Nephron (organoid): ENCODE data around the gene DENND1A.

Experiments used
- H3K27ac Mint-ChIP-seq, 3 experiments: 2 replicates each; pipeline ENCODE4 v1.8.0; 2020; ENCODE audit warnings: mixed read lengths in 3 of 3, mild to moderate bottlenecking in 2 of 3, moderate library complexity in 1 of 3
- H3K27me3 Mint-ChIP-seq: 2 replicates; pipeline ENCODE4 v1.8.0; 2021; ENCODE audit warnings: low read depth, mild to moderate bottlenecking, moderate library complexity, mixed read lengths
- H3K36me3 Mint-ChIP-seq: 2 replicates; pipeline ENCODE4 v1.8.0; 2020; ENCODE audit warnings: low read depth, mixed read lengths
- H3K4me1 Mint-ChIP-seq: 2 replicates; pipeline ENCODE4 v1.8.0; 2020; ENCODE audit warnings: mixed read lengths
- H3K4me3 Mint-ChIP-seq, 3 experiments: 2 replicates each; pipeline ENCODE4 v1.8.0; 2020; ENCODE audit warnings: mild to moderate bottlenecking in 3 of 3, mixed read lengths in 3 of 3, moderate library complexity in 2 of 3
- H3K9me3 Mint-ChIP-seq: 2 replicates; pipeline ENCODE4 v1.8.0; 2020; ENCODE audit warnings: mixed read lengths
- TF ChIP-seq, protein P1 (sequence below), 3 experiments: fragments of 200-600 bp; sonication (generic); IDR thresholded peaks; one replicate each; pipeline ENCODE4 v1.5.0; 2021; ENCODE audit warnings: antibody characterized with exemption in 3 of 3; ENCODE audit not compliant: unreplicated experiment in 3 of 3

The DENND1A gene

DNA sequence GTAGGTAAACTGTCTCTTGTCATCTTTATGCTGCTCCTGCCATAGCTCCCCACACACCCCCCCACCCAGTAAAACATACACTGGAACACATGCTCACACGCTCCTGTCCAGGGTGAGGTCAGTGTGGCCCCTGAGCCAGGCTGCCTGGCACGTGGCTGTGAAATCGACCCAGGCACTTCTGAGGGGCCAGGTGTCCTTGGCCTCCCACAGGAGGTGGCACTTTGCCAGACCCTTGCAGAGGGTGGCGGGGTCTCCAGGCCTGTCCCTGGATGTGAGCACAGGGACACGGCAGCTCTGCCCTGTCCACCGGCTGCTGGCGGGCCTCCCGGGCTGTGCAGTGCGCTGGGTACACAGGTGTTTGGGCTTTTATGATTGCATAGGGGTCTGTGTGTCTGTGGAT is 583.9 kb downstream of the DENND1A start:
- H3K4me3 Mint-ChIP-seq: no peak overlapping the region

DNA sequence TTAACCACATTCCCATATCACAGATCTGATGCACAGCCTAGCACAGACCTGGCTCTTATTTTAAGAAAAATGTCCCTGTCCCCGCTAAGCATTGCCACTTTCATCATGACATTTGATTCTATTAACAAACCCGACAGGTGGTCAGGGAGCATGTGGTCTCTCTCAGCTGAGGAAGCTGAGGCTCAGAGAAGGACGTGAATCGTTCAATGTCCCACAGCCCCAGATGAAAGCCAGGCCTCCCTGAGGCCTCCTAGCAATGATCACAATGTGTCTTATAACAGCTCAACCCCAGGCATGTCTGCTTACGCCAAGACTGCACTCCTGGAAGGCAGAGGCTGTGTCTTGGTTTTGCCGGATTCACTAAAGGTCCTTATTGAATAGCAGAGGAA is 584.4 kb downstream of the DENND1A start:
- peaks cover 23% of the 10 kb centered on the region for H3K4me1 Mint-ChIP-seq
- TF ChIP-seq, protein P1, sequence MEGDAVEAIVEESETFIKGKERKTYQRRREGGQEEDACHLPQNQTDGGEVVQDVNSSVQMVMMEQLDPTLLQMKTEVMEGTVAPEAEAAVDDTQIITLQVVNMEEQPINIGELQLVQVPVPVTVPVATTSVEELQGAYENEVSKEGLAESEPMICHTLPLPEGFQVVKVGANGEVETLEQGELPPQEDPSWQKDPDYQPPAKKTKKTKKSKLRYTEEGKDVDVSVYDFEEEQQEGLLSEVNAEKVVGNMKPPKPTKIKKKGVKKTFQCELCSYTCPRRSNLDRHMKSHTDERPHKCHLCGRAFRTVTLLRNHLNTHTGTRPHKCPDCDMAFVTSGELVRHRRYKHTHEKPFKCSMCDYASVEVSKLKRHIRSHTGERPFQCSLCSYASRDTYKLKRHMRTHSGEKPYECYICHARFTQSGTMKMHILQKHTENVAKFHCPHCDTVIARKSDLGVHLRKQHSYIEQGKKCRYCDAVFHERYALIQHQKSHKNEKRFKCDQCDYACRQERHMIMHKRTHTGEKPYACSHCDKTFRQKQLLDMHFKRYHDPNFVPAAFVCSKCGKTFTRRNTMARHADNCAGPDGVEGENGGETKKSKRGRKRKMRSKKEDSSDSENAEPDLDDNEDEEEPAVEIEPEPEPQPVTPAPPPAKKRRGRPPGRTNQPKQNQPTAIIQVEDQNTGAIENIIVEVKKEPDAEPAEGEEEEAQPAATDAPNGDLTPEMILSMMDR (IDR thresholded peaks at IDR 0.05; ENCODE audit: unreplicated experiment in 3 of 3): no peak

More for the DNA sequence above, 583.9 kb downstream of the DENND1A start:
- H3K27me3 Mint-ChIP-seq: no peaks in the 10 kb centered on the region
- TF ChIP-seq, protein P1 (IDR thresholded peaks at IDR 0.05; ENCODE audit: unreplicated experiment in 3 of 3): no peak
- peak overlapping the region in 2 of 3 experiments; percentile 28 to 37 for H3K27ac Mint-ChIP-seq
- no peaks in the 10 kb centered on the region for H3K9me3 Mint-ChIP-seq
- H3K36me3 Mint-ChIP-seq: no peaks in the 10 kb centered on the region
- peaks cover 18% of the 10 kb centered on the region for H3K4me1 Mint-ChIP-seq

DNA sequence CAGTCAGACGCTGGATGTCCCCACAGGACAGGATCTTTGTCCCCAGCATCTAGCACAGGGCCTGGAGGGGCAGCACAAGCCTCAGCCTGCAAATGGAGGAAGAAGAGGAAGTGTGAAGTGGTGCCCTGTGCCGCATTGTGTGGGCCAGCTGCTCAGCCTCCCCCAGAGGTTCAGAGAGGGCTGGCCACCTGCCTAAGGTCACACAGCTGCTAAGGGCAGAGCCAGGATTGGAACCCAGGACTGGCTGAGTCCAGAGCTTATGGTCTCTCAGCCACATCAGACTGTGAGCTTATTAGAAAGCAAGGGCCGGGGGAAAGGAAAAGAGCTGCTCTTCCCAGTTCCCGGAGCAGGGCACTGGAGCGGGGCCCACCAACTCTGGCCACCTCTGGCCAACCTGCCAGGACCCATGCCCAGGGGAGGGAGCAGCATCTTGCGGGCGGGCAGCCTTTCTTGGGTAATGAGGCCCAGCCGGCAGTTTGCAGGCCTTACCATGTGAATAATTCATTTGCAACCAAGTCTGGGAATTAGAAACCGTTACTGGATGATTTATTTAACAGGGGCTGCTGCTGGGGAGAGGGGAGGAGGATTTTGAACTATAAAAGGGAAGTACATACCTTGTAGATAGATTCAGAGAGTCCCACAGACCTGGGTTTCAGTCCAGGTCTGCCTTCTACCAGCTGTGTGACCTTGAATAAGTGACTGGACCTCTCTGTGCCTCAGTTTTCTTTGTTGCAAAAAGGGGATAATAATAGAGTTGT is 585.6 kb downstream of the DENND1A start:
- no peak overlapping the region for H3K4me3 Mint-ChIP-seq
- H3K4me1 Mint-ChIP-seq: peaks cover 35% of the 10 kb centered on the region
- H3K9me3 Mint-ChIP-seq: no peaks in the 10 kb centered on the region
- no peak overlapping the region for H3K27ac Mint-ChIP-seq
- H3K27me3 Mint-ChIP-seq: no peaks in the 10 kb centered on the region
- TF ChIP-seq, protein P1 (IDR thresholded peaks at IDR 0.05; ENCODE audit: unreplicated experiment in 3 of 3): no peak
- H3K36me3 Mint-ChIP-seq: no peaks in the 10 kb centered on the region

More for the DNA sequence above, 584.4 kb downstream of the DENND1A start:
- Mint-ChIP-seq H3K36me3 (no peaks in the 10 kb centered on the region), H3K9me3 (no peaks in the 10 kb centered on the region), H3K27me3 (no peaks in the 10 kb centered on the region), H3K27ac (peak overlapping the region; percentile 28 to 63 (median 37)), H3K4me3 (no peak overlapping the region)

DNA sequence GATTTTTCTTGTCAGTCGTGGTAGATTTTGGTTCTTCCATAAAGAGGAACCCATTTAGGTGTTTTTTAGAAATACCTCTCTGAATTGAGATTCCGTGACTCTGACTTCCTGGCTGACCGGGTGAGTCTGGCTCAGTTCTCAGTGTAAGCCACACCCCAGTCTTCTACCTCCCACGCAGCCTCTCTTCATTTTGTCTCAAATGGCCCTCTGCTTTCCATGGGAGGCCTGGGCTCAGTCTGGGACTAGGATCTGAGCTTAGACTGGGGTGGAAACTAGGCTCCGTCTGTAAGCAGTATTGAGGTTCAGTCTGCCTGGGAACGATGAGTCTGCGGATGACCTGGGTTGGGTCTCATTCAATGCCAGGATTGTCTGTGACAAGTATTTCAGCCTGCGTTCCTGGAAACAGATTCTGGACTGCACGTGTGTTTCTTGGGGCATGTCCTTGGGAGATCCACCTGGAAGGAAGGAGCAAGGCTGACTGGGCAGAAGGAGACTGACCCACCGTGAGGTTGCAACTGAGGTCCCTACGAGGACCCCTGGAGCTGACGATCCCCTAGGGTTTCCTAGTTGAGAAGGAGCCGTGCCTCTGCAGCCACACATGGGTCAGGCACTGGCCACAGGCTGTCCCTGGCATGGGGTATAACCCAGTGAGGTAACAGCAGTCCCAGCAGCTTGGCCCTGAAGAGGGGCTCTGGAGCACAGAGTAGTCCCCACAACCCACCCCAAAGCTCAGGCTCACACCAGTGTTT is 586.3 kb downstream of the DENND1A start:
- Mint-ChIP-seq H3K4me1 (peaks cover 41% of the 10 kb centered on the region), H3K9me3 (no peaks in the 10 kb centered on the region), H3K36me3 (no peaks in the 10 kb centered on the region), H3K27ac (peak overlapping the region in 2 of 3 experiments; percentile 22 to 36), H3K27me3 (peaks cover 5% of the 10 kb centered on the region), H3K4me3 (no peak overlapping the region)
- TF ChIP-seq, protein P1 (IDR thresholded peaks at IDR 0.05; ENCODE audit: unreplicated experiment in 3 of 3): no peak

DNA sequence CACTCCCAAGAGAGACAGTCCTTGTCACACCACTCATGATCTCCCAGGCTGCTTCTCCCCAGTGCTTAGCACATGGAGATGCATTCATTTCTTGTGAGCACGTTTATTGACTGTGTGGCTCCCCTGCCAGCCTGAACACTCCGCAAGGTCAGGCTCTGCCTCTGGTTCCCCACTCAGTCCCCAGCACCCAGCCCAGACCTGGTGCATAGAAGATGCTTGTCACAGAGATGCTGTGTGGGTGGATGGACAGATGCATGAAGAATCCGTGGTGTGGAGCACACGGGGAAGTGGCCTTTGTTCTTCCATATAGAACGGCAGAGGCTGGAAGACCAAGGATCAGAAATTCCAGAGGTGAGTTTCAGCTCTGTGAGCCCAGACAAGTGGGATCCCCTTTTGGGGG is 587.7 kb downstream of the DENND1A start:
- Mint-ChIP-seq H3K36me3 (no peaks in the 10 kb centered on the region), H3K4me3 (no peak overlapping the region), H3K9me3 (no peaks in the 10 kb centered on the region), H3K4me1 (peaks cover 41% of the 10 kb centered on the region), H3K27me3 (peaks cover 9% of the 10 kb centered on the region), H3K27ac (peak overlapping the region; percentile 54 to 82 (median 56))
- TF ChIP-seq, protein P1 (IDR thresholded peaks at IDR 0.05; ENCODE audit: unreplicated experiment in 3 of 3): no peak
